GM12878 (cell line): ENCODE results near the gene PRKX. TPM values are rescaled to one million over a fixed set of nuclear protein-coding genes. Genes with fewer than 3 reads are reported as not detected.

ENCODE experiments used
- BRCA1 ChIP-seq: IDR thresholded peaks from 2 replicates; pipeline ENCODE4 v1.6.1; 2011; ENCODE audit warnings: low read depth, low read length, improper control_type of control experiment
- E2F4 ChIP-seq: IDR thresholded peaks from 2 replicates; pipeline ENCODE4 v1.6.1; 2012; ENCODE audit warnings: low read depth, low read length, improper control_type of control experiment
- ESRRA ChIP-seq: IDR thresholded peaks from 2 replicates; pipeline ENCODE4 v1.6.1; 2012; ENCODE audit warnings: mild to moderate bottlenecking, low read length, improper control_type of control experiment
- KDM1A ChIP-seq: fragments of 200-600 bp; sonication (generic); IDR thresholded peaks from 2 replicates; pipeline ENCODE4 v1.6.1; 2016; ENCODE audit warnings: borderline replicate concordance
- MYB ChIP-seq: fragments of 150-350 bp; IDR thresholded peaks from 2 replicates; pipeline ENCODE4 v1.6.1; 2014; ENCODE audit warnings: mild to moderate bottlenecking, low read depth, low read length, borderline replicate concordance
- NR2F1 ChIP-seq: fragments of 450-650 bp; conservative IDR thresholded peaks from 2 replicates; pipeline ENCODE4 v1.6.1; 2017; ENCODE audit warnings: mild to moderate bottlenecking
- SIX5 ChIP-seq: IDR thresholded peaks from 2 replicates; pipeline ENCODE4 v1.6.1; 2011; ENCODE audit warnings: mild to moderate bottlenecking, low read depth, low read length, moderate library complexity; ENCODE audit not compliant: severe bottlenecking
- TCF12 ChIP-seq: IDR thresholded peaks from 2 replicates; pipeline ENCODE4 v1.6.1; 2011; ENCODE audit warnings: low read depth, mild to moderate bottlenecking, low read length
- ZNF217 ChIP-seq: fragments of 450-650 bp; IDR thresholded peaks from 2 replicates; pipeline ENCODE4 v1.6.1; 2017; ENCODE audit warnings: antibody characterized with exemption, mild to moderate bottlenecking
- polyA plus RNA-seq, 11 experiments: library from polyadenylated mRNA; depleted of rRNA in 4 of 11; unstranded in 6 of 11; stranded (reverse) in 5 of 11; fragments of >200 nt; fragmentation: Nextera tagmentation in 4 of 11; fragmentation: Illumina TruSeq in 1 of 11; extraction: Ambion mirVana in 4 of 11; extraction: Trizol in 1 of 11; gene quantifications; 1 replicate in 1 of 11; 2 replicates in 10 of 11; pipeline versions ENCODE4 v1.2.1 to v1.2.3, GENCODE V29; 2011 to 2016; ENCODE audit warnings: inconsistent platforms in 2 of 11, missing spikeins in 2 of 11, low read depth in 1 of 11
- total RNA-seq, 4 experiments: library from RNA; depleted of rRNA in 3 of 4; stranded (reverse); fragments of >200 nt in 3 of 4; fragmentation: Illumina TruSeq in 1 of 4; extraction: Trizol in 1 of 4; gene quantifications; 2 replicates each; pipeline versions ENCODE4 v1.2.1 to v1.2.3, GENCODE V29; 2013 to 2021
- TF ChIP-seq, protein P1 (sequence below): fragments of 450-650 bp; conservative IDR thresholded peaks from 2 replicates; pipeline ENCODE4 v1.6.1; 2017; ENCODE audit warnings: mild to moderate bottlenecking, moderate library complexity

PRKX gene
- total and polyA plus RNA-seq, 10 of the 15 experiments (the other 5 are each of a cell fraction or from before 2014, with no cell fraction given): 3.9 to 45.3 (median 23.9) TPM

DNA sequence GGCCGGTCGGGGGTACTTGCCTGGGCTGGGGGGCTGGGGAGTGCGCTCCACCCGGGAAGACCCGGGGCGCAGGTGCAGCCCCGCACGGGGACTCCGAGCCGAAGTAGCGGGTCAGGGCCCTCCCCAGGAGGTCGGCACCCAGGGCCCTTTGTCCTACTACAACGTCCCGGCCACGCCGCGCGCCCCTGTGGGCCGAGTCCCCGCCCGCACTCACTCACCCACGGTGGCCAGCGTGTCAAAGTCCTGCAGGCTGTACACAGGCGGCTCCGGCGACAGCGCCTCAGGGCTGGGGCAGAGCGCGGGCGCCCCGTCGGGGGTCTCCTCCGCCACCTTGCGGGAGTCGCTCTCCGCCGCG lies 602 bp downstream of the PRKX start (continued):
- TF ChIP-seq TCF12: no peak
- no peak for TF ChIP-seq E2F4
- TF ChIP-seq SIX5: no peak
- no peak for TF ChIP-seq BRCA1
- TF ChIP-seq ZNF217: no peak
- TF ChIP-seq MYB: no peak
- 0 out of 2 replicates have a peak, but pooled peaks have one; percentile 9 for TF ChIP-seq NR2F1
- TF ChIP-seq, protein P1, sequence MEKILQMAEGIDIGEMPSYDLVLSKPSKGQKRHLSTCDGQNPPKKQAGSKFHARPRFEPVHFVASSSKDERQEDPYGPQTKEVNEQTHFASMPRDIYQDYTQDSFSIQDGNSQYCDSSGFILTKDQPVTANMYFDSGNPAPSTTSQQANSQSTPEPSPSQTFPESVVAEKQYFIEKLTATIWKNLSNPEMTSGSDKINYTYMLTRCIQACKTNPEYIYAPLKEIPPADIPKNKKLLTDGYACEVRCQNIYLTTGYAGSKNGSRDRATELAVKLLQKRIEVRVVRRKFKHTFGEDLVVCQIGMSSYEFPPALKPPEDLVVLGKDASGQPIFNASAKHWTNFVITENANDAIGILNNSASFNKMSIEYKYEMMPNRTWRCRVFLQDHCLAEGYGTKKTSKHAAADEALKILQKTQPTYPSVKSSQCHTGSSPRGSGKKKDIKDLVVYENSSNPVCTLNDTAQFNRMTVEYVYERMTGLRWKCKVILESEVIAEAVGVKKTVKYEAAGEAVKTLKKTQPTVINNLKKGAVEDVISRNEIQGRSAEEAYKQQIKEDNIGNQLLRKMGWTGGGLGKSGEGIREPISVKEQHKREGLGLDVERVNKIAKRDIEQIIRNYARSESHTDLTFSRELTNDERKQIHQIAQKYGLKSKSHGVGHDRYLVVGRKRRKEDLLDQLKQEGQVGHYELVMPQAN: 0 out of 2 replicates have a peak, but pooled peaks have one; percentile 41
- TF ChIP-seq ESRRA: no peak
- no peak for TF ChIP-seq KDM1A
